ENCODE measurements around the gene CRYBA1.

DNA sequence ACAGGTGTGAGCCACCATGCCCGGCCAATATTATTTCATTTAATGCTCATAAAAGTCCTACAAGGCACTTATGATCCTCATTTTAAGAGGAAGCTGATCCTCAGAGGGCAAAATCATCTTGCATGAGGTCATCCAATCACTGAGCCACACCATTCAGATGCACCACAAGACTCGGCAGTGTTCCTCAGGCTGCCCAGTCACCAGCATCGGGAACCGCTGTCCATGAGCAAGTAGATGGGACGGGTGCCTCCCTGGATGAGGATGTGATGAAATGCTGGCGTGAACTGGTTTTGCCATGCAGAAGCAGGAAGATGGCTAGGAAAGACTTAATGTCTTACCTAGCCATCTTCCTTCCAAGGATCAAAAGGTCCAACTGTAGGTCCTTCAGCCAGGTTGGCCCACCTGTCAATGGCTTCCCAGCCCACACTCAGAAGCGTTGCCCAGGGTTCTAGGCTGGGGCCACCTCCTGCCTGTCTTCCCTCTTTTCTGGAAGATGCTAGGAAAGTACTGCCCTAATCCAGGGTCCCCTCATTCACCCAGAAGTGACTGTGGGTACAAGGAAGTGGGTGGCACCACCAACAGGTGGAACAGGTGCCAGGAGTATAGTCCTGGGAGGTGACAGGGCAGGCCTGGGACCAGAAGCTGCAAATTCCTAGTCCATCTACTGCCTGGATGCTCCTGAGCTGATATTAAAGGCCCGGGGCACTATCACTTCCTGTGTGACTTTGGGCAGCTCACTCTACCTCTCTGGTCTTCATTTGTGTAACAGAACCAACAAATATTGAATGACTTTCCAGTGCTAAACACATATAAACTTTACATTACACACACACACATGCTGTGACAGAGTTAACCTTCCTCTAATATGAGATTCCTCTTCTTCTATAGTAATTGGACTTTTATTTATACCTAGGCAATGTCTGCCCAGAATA is 32.2 kb upstream of the CRYBA1 start:
- TF ChIP-seq GATA2 (IDR thresholded peaks at IDR 0.05; ENCODE audit: low read depth, low read length) (no peak), GATA3 (IDR thresholded peaks at IDR 0.05; ENCODE audit: low read depth, low read length) (no peak)
